Measurements from ENCODE around the gene RTL9.

DNA sequence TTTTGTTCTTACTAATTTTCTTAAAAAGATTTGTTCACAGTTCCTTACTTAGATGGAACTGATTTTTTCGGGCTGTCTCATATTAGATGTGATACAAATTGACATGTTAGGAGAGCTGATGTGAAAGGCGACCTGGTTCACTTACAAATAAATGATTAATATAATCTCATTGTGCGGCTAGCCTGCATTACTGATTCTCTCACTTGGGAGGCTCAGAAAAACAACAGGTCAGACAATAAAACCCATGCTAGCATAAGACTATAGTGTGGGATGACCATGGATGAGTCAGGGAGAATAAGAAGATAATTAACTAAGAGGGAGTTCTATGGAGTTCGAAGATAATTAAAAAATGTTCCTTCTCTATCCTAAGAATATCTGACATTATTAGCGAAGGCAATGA, 40.8 kb downstream of the RTL9 start:
- TF ChIP-seq, protein P1, sequence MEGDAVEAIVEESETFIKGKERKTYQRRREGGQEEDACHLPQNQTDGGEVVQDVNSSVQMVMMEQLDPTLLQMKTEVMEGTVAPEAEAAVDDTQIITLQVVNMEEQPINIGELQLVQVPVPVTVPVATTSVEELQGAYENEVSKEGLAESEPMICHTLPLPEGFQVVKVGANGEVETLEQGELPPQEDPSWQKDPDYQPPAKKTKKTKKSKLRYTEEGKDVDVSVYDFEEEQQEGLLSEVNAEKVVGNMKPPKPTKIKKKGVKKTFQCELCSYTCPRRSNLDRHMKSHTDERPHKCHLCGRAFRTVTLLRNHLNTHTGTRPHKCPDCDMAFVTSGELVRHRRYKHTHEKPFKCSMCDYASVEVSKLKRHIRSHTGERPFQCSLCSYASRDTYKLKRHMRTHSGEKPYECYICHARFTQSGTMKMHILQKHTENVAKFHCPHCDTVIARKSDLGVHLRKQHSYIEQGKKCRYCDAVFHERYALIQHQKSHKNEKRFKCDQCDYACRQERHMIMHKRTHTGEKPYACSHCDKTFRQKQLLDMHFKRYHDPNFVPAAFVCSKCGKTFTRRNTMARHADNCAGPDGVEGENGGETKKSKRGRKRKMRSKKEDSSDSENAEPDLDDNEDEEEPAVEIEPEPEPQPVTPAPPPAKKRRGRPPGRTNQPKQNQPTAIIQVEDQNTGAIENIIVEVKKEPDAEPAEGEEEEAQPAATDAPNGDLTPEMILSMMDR (conservative IDR thresholded peaks at IDR 0.05 in 1 of 2, IDR thresholded peaks at IDR 0.05 in 1 of 2; ENCODE audit: low read depth in 1 of 2, low read length in 2 of 2): no peak
- no peak for TF ChIP-seq EZH2 (IDR thresholded peaks at IDR 0.05; ENCODE audit: low read length, missing control alignments)
